Measurements from ENCODE around the gene ZNF407. TPM values are rescaled to one million over a fixed set of nuclear protein-coding genes. Genes with fewer than 3 reads are reported as not detected.
A peak's percentile ranks its signal among the peaks of the same experiment; 100 is the strongest.

The ZNF407 gene
- total RNA-seq, 2 experiments from 2014 or later, result 23.2 to 24.7 TPM

DNA sequence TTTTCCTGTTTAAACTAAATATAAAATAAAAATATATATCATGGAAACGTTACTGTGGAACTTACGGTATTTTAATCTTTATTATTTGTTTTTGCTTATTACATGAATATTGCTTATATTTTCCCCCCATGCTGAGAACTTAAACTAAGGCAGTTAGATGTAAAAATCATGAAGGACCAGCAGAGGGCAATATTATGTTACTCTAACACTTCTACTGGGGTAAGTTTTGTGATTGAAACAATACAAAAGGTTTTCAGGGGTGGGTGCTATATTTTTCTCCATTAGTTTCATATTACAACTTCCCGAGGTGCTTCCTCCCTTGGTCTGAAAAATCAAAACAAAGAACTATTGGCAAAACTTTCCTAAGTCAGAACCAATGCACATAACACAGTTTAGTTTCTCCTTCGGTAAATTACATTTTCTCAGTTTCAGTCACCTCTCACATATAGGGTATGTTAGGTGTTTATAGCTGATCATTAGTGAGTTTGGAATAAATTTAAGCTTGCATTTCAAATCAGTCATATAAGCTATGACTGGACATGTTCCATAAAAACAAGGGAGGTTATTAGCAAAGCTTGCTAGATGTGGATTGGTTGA, 54.8 kb downstream of the ZNF407 start:
- ChIA-PET CTCF (no interaction called here), POLR2A (interaction anchor here (0.7 kb wide), 1 partner anchor 16 kb away, joined by 3 read pairs; no protein-coding TSS in a partner anchor)
- Histone ChIP-seq H3K4me3 (ENCODE audit: low read length) (no peak overlapping the region), H3K9me3 (ENCODE audit: control insufficient read depth in 1 of 2, insufficient read depth in 1 of 2, low read length in 2 of 2) (no peaks in the 10 kb centered on the region), H3K27ac (ENCODE audit: low read depth in 1 of 2, low read length in 2 of 2) (no peak overlapping the region), H3K4me1 (ENCODE audit: insufficient read depth, low read length) (no peaks in the 10 kb centered on the region), H3K36me3 (ENCODE audit: insufficient read depth, low read length) (no peaks in the 10 kb centered on the region), H3K27me3 (ENCODE audit: control insufficient read depth in 1 of 2, insufficient read depth in 2 of 2, low read length in 2 of 2) (no peaks in the 10 kb centered on the region)
- Mint-ChIP-seq H3K4me1 (ENCODE audit: low read depth) (peaks cover 9% of the 10 kb centered on the region), H3K9me3 (no peaks in the 10 kb centered on the region), H3K27ac (no peak overlapping the region), H3K36me3 (ENCODE audit: low read depth) (peaks cover 13% of the 10 kb centered on the region), H3K27me3 (no peaks in the 10 kb centered on the region), H3K4me3 (no peak overlapping the region)
- TF ChIP-seq, protein P1, sequence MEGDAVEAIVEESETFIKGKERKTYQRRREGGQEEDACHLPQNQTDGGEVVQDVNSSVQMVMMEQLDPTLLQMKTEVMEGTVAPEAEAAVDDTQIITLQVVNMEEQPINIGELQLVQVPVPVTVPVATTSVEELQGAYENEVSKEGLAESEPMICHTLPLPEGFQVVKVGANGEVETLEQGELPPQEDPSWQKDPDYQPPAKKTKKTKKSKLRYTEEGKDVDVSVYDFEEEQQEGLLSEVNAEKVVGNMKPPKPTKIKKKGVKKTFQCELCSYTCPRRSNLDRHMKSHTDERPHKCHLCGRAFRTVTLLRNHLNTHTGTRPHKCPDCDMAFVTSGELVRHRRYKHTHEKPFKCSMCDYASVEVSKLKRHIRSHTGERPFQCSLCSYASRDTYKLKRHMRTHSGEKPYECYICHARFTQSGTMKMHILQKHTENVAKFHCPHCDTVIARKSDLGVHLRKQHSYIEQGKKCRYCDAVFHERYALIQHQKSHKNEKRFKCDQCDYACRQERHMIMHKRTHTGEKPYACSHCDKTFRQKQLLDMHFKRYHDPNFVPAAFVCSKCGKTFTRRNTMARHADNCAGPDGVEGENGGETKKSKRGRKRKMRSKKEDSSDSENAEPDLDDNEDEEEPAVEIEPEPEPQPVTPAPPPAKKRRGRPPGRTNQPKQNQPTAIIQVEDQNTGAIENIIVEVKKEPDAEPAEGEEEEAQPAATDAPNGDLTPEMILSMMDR (IDR thresholded peaks at IDR 0.05), result peak; percentile 73
- intact Hi-C loops (cut with DNase I, micrococcal nuclease), result loop anchor here (1.0 to 10.0 kb wide), 7 partner anchors 29 to 1697 kb away; no protein-coding TSS in a partner anchor
- ATAC-seq (ENCODE audit: poor library complexity) (peak; percentile 49), DNase-seq (peak in 3 of 14 experiments; percentile 48 to 57 (median 57))

DNA sequence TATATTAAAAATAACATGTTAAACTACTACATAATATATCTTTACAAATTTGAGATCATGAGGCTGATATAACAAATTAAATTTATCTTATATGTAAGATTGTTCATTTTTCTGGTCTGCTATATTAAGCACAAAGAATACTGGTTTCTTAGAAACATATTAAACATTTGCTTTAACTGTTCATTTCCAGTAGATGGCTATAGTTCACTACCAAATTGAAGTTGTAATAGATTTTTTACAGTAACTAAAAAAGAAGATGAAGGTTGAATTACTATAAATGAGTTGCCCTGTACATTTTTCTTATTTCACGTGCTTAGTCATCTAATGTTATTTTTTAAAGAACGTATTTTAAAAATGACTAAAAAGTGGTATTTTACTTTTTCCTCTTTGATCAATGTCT, 57.0 kb downstream of the ZNF407 start:
- H3K36me3 Mint-ChIP-seq (ENCODE audit: low read depth), result no peaks in the 10 kb centered on the region
- TF ChIP-seq, protein P1 (IDR thresholded peaks at IDR 0.05), result no peak
- H3K27ac Mint-ChIP-seq, result no peak overlapping the region
- no peak overlapping the region for H3K4me3 ChIP-seq (ENCODE audit: low read length)
- H3K9me3 ChIP-seq (ENCODE audit: control insufficient read depth in 1 of 2, insufficient read depth in 1 of 2, low read length in 2 of 2), result no peaks in the 10 kb centered on the region
- no peak overlapping the region for H3K27ac ChIP-seq (ENCODE audit: low read depth in 1 of 2, low read length in 2 of 2)
- ATAC-seq (ENCODE audit: poor library complexity), result no peak
- ChIA-PET CTCF (no interaction called here), POLR2A (no interaction called here)
- peaks cover 9% of the 10 kb centered on the region for H3K4me1 Mint-ChIP-seq (ENCODE audit: low read depth)
- DNase-seq, result peak in 1 of 14 experiments; percentile 5
- no peaks in the 10 kb centered on the region for H3K27me3 ChIP-seq (ENCODE audit: control insufficient read depth in 1 of 2, insufficient read depth in 2 of 2, low read length in 2 of 2)
- H3K27me3 Mint-ChIP-seq, result no peaks in the 10 kb centered on the region
- no peaks in the 10 kb centered on the region for H3K4me1 ChIP-seq (ENCODE audit: insufficient read depth, low read length)
- H3K36me3 ChIP-seq (ENCODE audit: insufficient read depth, low read length), result no peaks in the 10 kb centered on the region
- no peaks in the 10 kb centered on the region for H3K9me3 Mint-ChIP-seq
- no peak overlapping the region for H3K4me3 Mint-ChIP-seq
- intact Hi-C loops (cut with DNase I, micrococcal nuclease), result loop anchor here (1.0 to 10.0 kb wide), 6 partner anchors 430 to 1693 kb away; no protein-coding TSS in a partner anchor

DNA sequence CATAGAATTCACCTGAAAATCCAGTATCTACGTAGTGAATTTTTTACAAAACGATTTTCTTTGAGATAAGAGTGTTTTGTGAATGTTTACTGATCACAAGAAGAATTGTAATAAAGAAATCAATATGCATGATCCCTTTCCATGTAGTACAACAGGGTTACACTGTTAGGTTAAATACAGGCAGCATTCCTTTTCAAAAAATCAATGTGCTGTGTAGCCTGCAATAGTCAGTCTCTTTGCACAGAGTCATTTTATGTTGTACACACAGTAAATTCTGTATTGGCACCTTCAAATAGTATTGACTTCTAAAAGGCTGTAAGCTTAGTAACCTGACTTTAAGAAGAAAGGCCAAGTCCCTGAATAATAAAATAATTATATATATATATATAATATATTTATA, 63.3 kb downstream of the ZNF407 start:
- Histone ChIP-seq H3K9me3 (ENCODE audit: control insufficient read depth in 1 of 2, insufficient read depth in 1 of 2, low read length in 2 of 2) (no peaks in the 10 kb centered on the region), H3K27ac (ENCODE audit: low read depth in 1 of 2, low read length in 2 of 2) (no peak overlapping the region), H3K27me3 (ENCODE audit: control insufficient read depth in 1 of 2, insufficient read depth in 2 of 2, low read length in 2 of 2) (no peaks in the 10 kb centered on the region), H3K4me3 (ENCODE audit: low read length) (no peak overlapping the region), H3K36me3 (ENCODE audit: insufficient read depth, low read length) (no peaks in the 10 kb centered on the region), H3K4me1 (ENCODE audit: insufficient read depth, low read length) (no peaks in the 10 kb centered on the region)
- no peaks in the 10 kb centered on the region for H3K27me3 Mint-ChIP-seq
- no peak overlapping the region for H3K4me3 Mint-ChIP-seq
- ATAC-seq (ENCODE audit: poor library complexity), result no peak
- H3K27ac Mint-ChIP-seq, result no peak overlapping the region
- peaks cover 25% of the 10 kb centered on the region for H3K36me3 Mint-ChIP-seq (ENCODE audit: low read depth)
- ChIA-PET POLR2A (no interaction called here), CTCF (no interaction called here)
- DNase-seq, result no peak
- intact Hi-C loops (cut with DNase I, micrococcal nuclease), result no loop called here
- TF ChIP-seq, protein P1 (IDR thresholded peaks at IDR 0.05), result no peak
- no peaks in the 10 kb centered on the region for H3K4me1 Mint-ChIP-seq (ENCODE audit: low read depth)
- H3K9me3 Mint-ChIP-seq, result no peaks in the 10 kb centered on the region
